ENCODE data around the gene PLD5.
"Not testable (repeated sequence)": the region's sequence is repeated elsewhere in the genome, so short reads cannot be mapped to it uniquely, and the experiment has no call there.

The PLD5 gene

DNA sequence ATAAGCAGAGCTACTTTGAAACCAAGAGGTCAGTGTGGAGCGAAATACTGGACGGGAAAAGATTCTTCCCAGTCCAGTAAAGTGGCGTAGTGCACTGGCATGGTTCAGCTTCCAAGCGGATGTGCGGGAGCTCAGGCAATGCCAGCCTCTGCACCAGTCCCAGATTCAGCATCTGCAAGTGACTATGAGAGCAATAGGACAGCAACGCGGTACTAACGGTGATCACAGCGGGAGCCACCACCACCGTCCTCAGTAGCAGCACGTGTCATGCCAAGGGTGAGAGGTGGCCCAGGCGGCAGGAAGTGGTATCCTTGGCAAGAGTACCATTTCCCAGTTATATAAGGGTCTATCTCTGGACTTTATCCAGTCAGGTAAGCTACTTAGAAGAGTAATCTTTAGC is 17.8 kb downstream of the PLD5 start:
- no peak for DNase-seq (ENCODE audit: low read depth in 2 of 3, low spot score in 1 of 3)

DNA sequence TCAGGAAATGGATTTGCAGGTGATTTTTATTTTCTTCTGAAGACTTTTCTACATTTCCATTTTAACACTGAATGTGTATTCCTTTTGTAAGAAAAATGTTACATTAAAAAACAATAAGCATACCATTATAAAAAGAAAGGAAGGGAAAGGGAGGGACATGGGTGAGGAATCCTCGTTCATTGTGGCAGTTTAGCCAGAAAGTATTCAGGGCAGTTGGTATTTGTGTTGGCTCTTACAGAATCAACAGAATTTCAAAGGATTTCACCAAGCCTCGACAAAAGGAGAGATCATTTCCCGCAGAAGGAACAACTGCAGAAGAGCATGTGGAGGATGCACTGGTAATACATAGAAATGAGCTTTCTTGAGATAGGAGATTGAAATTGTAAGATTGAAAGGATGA is 35.0 kb downstream of the PLD5 start:
- DNase-seq (ENCODE audit: low read depth in 2 of 3, low spot score in 1 of 3) = no peak

DNA sequence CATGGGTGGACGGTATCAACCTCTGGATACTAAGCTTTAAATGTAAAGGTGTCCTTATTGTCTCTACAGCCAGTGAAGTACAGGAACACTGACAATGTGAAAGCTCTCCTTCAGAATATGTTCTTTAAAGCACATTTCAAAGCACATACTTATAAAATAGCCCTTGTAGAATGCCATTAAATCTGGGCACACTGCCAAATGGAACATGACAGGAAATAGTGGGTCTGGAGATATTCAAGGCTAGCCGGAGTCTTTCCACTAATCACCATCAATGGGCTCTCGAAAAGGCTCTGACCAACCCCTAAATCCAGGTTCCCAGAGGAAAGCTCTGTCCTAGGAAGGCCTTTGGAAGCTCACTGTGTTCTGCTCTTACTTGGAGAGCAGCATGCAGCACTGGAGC is 46.6 kb downstream of the PLD5 start:
- DNase-seq (ENCODE audit: low read depth in 2 of 3, low spot score in 1 of 3) = no peak

DNA sequence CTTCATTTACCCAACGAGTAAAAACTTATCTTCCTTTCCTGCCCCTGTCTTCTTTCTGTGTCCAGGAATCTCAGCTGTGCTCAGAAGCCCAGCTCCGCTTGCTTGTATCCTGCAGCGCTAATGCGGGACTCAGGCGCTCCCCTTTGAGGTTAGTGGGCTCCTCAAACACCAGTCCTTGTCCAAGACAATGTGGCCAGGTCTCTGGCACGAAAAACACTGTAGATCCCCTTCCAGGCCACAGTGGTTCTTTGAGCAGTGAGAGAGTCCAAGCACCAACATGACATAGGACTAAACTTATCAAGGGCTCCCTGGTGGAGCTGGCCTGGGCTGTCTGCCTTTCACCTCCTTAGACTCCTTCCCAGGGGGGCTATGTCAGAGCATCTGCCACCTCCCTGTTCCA is 53.7 kb downstream of the PLD5 start:
- DNase-seq (ENCODE audit: low read depth in 2 of 3, low spot score in 1 of 3) = no peak

DNA sequence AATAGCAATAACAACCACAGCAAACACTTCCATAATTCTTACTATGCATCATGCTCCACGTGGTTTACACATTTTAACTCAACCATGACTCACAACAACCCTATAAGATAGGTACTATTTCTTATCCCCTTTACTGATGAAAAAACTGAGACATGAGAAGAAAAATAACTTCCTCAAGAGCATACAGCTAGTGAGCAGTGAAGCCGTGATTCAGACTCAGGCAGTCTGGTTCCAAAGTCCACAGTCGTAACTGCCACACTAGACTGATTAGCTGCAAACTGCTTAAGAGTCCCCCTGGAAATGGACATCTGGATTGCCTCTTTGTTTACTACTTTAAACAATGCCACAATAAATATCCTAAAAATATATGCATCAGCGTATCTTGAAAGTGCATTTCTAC is 55.7 kb downstream of the PLD5 start:
- DNase-seq (ENCODE audit: low read depth in 2 of 3, low spot score in 1 of 3) = no peak

DNA sequence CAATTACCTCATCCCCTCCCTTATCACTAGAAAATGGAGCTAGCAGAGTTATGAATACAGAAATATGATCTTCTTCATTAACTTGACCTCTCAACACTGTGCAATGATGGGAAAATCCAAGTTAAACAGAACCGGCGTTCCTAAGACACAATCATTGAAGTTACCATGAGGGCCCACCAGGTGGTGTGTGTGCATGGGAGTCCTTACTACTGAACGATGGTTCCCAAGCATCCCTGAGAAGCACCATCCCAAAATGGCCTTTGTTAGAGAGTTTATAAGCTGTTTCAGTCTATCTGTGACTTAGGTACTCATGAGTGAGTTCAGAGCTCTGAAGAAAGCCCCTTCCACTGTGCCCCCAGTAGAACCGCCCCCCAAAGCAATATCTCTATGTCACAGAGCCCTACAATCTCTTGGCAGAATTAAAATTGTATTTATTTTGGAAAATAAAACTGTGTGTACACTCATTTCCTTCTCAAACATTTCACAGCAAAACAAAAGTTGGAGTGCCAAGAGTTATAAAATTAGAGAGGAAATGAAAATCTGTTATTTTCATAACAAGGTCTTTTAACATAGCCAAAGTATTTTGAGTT is 56.8 kb downstream of the PLD5 start:
- peak in 2 of 3 donors; percentile 0 to 8 for DNase-seq (ENCODE audit: low read depth in 2 of 3, low spot score in 1 of 3)

DNA sequence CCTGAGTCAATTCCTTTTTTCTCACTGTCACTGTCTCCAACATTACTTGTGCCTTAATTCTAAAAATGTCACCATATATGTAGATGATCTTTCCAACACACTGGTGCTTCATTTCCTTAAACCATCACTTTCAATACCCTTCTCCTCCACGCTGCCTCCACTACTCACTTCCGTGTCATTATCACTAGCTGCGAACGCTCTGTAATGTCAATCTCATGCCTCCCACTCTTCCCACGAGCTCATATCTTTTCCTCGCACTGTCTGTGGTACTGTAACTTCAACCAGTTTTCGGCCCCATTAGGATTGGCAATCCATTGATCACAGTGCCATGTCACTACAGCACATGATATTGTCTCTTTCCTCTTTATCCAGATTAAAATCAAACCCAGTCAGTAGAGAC is 61.6 kb downstream of the PLD5 start:
- DNase-seq (ENCODE audit: low read depth in 2 of 3, low spot score in 1 of 3) = no peak

DNA sequence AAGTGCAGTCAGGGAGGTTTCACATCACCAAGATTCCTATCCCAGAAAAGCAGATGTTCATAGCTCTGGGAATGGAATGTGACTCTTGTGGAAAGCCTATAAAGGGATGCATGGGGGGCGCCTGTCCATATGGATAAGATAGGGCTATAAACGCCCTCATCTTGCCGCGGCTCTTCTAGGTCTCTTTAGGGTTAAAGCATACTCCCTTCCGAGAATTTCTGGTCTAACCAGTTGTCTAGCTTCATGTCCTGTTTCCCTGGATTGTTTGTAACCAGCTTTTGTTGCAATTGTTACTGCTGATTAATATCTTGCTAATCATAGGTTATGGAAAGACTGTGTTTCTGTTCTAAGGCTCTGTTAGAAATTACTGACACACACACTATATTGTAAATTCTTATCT is 64.8 kb downstream of the PLD5 start:
- not testable (repeated sequence) for DNase-seq (ENCODE audit: low read depth in 2 of 3, low spot score in 1 of 3)

DNA sequence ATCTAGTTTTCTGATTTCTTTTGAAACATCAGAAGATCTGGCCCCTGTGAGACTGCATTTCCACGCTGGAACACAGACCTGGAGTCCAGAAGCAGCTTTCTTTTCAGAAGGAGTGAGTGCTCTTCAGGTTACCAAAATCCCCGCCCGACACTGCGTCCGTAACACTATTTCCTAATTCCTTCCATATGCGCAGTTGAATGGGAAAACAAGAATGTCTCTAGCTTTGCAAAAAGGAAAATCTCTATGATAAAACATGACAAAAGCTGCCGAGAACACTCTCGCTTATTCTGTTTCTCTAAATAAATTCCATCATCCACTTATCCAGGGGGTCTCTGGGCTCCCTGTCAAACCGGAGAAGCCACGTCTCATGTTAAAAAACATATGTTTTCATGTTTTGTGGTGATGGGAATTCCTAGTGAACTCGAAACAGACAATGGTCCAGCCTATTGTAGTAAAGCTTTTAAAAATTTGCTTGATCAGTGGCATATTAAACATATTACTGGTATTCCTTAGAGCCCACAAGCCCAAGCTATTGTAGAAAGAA is 67.7 kb downstream of the PLD5 start:
- DNase-seq (ENCODE audit: low read depth in 2 of 3, low spot score in 1 of 3) = no peak

DNA sequence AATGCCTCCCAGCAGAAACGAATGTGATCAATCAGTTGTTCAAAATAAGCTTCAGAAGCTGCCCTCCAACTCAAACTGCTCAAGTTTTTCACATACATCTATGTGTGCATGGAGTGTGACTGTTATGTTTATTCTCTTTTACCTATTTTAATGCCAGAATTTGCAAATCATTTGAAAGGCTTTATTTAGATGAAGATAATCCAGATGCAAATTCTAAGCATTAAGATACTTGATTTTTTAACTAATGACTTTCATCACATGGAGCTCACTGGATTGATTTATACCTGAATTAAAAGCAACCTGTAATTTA is 69.5 kb downstream of the PLD5 start:
- DNase-seq (ENCODE audit: low read depth in 2 of 3, low spot score in 1 of 3) = no peak

DNA sequence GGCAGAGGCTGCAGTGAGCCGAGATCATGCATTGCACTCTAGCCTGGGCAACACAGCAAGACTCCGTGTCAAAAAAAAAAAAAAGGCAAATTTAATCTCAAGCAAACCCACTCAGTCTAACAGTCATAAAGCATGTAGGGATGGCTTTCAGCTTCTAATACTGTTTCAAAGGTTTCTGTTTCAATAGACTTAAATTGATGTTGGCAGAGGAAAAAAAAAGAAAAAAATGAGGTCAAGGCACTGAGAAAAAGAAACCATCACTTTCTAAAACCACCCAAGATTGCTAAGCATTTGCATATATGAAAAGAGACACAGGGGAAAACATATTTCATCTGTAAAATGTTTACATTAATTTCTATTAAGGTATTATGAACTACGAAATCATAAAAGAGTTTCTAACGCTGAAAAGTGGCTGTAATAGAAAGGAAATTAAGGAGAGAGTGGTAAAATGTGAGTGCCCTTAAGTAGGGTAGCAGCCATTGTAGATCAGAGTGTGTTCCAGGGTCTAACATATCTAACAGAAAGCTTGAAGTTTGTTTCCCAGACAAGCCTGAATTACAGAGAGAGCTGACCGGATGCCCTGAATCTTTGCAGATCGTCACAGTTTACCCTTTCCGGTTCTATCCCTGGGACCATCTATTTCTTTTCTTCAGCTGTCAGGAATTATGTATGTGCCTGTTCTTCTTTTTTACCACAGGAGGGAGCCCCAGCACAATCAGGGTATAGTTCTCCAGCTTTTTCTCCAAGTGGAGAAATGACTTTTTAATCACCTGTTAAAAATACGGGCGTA is 70.0 kb downstream of the PLD5 start:
- DNase-seq (ENCODE audit: low read depth in 2 of 3, low spot score in 1 of 3) = no peak

DNA sequence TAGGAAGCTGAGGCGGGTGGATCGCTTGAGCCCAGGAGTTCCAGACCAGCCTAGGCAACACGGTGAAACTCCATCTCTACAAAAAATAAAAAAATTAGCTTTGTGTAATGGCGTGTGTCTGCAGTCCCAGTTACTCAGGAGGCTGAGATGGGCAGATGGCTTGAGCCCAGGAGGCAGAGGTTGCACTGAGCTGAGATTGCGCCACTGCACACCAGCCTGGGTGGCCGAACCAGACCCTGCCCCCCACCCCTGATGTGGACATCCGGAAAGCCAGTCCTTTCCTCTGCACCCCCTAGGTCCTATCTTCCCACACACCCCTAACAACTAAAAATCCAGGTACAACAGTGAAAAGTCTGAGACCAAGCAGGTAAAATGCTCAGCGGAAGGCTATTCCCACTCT is 71.9 kb downstream of the PLD5 start:
- DNase-seq (ENCODE audit: low read depth in 2 of 3, low spot score in 1 of 3) = no peak

DNA sequence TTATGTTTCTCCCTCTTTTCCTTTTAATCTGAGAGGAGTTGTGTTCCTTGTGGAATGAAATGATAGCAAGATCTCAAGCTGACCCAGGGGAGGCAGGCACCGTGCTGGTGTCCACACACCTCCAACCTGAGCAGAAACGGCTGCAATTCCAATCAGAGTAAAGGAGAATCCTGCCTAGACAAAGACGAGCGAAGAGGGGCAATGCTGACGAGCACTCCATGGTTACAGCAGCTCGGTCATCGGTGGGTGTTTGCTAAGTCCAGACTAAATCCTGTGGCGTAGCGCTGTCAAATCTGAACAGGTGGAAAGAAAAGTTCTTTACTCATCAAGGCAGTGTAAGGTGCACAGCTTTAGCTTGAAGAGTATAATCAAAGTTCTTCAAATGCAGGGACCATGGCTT is 74.8 kb downstream of the PLD5 start:
- no peak for DNase-seq (ENCODE audit: low read depth in 2 of 3, low spot score in 1 of 3)

DNA sequence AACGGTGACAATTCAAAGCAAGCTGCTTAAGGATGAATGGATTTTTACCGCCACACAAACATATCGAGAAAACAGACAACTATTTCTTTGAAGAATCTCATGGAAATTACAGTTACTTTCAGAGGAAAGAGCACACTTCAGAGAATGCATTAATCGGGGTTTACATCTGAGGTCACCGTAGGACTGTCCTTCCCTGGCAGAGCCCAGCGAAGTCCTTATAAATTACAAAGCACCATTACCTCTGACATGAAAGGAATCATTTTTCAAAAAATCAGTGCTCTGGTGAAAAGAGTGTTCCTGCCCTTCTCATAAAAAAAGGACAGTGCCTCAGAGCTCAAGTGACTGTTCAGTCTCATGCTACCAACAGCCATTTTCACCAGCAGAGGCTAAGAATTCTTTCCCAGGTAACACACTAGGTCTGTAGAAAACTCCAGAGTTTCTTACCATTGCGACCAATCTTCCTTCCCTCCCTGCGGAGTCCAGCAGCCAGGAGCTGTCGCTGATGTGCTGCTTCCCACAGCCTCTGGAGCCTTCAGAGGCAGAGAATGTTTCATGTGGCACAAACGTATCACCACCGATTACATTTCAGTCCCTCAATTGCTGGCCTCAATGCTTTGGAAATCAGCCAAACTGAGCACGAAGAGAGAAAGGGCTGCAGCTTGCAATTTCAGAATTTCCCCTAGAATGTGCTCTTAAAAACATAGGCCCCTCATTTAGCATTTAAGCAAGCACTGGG is 75.4 kb downstream of the PLD5 start:
- no peak for DNase-seq (ENCODE audit: low read depth in 2 of 3, low spot score in 1 of 3)

DNA sequence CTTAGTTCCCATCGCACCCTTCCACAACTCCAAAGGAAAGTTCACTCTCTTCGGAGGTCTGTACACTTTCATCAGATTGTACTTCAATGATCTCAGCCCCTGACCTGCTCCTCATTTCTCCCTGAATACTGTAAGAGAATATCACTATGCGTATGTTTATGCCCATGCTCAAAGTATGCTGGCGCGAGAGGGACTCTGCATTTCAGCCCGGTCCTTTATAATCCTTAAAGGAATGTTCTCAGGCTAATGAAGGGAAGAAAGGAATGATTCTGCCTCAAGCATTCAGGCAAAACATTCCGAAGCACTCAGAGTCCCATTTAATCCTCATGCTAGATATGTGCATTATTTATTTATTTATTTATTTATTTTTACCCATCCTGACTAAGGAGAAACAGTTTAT is 76.8 kb downstream of the PLD5 start:
- DNase-seq (ENCODE audit: low read depth in 2 of 3, low spot score in 1 of 3) = no peak

DNA sequence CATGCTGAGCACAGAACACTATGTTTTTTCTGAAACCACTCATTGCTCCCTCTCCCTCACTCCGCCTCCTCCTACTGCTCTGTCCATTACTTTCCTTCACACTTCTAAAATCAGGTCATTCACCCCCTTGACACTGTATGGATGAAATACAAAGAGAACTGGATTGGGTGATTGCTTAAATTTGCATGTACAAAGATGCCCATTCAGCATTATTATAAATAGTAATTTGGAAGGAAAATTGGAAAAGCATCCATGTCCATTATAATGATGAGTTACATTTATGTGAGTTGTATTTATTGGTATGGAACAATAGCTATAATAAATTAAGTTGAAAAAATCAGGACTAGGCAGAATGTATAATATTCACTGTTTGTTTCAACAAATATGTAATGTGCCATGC is 83.7 kb downstream of the PLD5 start:
- DNase-seq (ENCODE audit: low read depth in 2 of 3, low spot score in 1 of 3) = no peak

DNA sequence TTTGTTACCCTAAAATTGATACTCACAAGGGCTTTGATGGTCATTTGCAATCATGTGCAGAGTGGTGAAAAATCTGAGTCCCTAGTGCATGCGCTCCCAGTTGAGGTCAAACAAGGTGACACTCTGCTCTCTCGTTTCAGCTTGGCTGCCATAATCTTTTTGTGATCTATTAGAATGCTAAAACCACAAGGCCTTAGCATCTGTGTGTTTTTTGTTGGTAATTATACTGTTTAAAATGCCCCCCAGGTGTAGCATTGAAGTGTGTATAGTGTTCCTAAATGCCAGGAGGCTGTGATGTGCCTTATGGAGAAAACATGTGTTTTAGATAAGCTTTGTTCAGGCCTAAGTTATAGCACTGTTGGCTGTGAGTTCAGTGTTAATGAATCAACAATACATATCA is 89.3 kb downstream of the PLD5 start:
- no peak for DNase-seq (ENCODE audit: low read depth in 2 of 3, low spot score in 1 of 3)

DNA sequence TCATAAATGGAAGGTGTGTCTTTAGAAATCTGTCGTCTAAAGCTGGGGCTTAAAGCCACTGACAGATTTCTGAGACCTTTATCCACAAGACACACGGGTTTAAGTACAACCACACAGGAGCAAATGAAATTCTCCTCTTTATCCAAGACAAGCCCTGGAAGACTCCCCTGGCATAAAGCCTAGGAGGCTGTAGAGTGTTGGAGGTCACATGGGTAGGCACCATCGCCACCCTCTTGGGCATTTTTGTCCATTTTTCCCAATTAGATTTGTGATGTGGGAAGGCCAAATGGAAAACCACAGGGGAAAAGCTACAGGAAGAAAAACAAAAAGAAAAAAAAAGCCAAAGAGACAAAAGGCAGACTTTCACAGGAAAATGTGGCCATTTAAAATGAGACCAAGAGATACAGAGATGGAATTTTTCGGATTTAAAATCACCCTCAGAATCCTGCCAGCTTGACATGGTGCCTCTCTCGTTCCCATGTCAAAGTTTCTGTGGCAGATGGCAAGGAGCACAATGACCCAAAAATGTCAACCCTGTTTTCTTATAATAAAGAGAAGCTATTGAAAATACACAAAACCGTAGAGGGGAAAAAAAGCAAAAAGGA is 91.9 kb downstream of the PLD5 start:
- no peak for DNase-seq (ENCODE audit: low read depth in 2 of 3, low spot score in 1 of 3)

DNA sequence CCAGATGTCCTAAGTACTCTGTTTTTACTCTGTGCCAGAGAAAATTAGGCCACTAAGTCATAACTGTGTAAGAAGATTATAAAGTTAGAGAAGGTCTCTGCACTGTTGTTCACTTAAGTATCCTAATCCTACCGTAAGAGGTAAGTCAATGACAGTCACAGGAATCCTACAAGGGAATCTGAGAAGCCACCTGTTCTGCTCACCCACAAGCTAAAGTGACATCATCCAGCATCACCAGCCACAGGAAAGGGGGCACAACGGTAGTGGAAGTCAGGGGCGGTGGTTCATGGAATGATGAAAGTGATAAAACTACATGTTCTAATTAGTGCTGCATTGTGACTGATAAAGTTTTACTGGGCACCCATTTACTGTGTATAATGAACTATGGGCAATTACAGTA is 92.7 kb downstream of the PLD5 start:
- DNase-seq (ENCODE audit: low read depth in 2 of 3, low spot score in 1 of 3) = no peak

DNA sequence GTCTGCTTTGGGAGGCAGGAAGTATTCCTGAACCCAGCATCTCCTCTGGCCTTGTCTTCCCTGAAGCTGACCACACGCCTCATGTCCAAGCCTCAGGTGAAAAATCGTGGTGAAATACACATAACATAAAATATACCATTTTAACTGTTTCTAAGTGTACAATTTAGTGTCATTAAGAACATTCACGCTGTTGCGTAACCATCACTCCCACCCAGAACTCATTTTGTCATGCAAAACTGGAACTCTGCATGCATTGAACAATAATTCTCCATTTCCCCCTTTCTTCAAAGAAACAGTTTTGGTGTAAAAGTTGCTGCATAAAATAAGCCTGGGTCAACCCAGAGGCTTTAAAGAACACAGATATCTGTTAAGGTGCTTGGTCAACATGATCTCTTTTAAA is 93.5 kb downstream of the PLD5 start:
- DNase-seq (ENCODE audit: low read depth in 2 of 3, low spot score in 1 of 3) = no peak

DNA sequence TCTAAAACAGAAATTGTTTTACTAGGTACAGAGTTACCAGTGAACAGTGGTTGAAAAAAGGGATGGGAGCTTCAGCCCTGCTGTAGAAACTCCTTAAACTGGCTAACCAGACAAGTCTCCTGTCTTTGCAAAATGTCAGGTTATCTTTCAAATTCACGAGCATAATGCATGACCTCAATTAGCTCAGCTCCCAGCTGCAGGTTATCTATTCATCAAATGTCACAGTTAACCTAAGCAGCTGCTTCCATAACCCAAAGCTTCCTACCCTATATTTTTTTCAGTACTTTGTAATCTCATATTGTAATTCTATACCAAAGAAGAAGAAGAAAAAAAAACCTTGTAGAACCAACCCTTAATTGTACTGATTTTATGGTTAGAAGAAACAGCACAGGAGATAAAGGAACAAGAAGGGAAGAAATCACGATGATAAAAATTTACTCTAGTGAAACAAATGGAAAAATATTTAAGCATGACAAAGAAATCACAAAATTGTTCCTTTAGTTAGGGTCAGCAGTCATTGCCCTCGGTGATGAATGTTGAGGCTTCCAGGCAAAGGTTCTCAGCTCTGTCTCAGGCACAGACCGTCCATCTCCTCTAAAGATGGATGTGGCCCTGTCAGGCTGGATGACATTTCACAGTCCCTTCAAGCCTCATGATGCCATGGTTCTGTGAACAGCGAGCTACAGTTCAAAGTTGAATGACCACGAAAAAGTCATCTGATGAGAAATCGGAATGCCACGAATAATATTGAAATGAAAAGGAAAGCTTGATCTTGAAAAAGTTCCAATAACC is 95.9 kb downstream of the PLD5 start:
- no peak for DNase-seq (ENCODE audit: low read depth in 2 of 3, low spot score in 1 of 3)

All from stimulated activated CD4-positive, alpha-beta T cell treated with anti-CD3 and anti-CD28 coated beads, Interleukin-12 subunit alpha, Interleukin-12 subunit beta, amount 100 ng/mL, for 48 hours (primary cell).